ENCODE measurements around the gene KLHL3.

DNA sequence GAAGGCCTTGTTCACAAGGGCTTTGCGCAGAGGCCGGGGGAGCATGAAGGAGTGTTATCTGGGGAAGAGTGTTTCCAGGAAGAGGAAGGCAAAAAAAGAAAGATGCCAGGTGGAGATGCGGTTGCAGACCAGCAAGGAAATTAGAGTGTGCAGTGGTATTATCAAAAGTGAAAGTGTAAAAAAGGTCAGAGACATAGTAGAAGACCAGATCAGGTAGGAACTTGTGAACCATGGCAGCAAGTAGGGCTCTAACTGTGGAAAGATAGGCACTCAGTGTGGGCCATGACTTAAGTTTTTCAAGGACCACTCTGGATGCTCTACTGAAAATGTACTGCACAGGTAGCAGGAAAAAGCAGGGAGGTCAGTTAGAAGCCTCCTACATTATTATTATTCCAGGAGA lies 146.7 kb downstream of the KLHL3 start:
- TF ChIP-seq, protein P1, sequence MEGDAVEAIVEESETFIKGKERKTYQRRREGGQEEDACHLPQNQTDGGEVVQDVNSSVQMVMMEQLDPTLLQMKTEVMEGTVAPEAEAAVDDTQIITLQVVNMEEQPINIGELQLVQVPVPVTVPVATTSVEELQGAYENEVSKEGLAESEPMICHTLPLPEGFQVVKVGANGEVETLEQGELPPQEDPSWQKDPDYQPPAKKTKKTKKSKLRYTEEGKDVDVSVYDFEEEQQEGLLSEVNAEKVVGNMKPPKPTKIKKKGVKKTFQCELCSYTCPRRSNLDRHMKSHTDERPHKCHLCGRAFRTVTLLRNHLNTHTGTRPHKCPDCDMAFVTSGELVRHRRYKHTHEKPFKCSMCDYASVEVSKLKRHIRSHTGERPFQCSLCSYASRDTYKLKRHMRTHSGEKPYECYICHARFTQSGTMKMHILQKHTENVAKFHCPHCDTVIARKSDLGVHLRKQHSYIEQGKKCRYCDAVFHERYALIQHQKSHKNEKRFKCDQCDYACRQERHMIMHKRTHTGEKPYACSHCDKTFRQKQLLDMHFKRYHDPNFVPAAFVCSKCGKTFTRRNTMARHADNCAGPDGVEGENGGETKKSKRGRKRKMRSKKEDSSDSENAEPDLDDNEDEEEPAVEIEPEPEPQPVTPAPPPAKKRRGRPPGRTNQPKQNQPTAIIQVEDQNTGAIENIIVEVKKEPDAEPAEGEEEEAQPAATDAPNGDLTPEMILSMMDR (IDR thresholded peaks at IDR 0.05): no peak
- no peak for TF ChIP-seq POLR2A (IDR thresholded peaks at IDR 0.05)

Data from esophagus squamous epithelium (tissue), 4 donors.